ENCODE data around the gene LKAAEAR1. TPM values are rescaled to one million over a fixed set of nuclear protein-coding genes. Genes with fewer than 3 reads are reported as not detected.

The LKAAEAR1 gene
- total and polyA plus RNA-seq, 2 of the 13 experiments (the other 11 are each of a cell fraction or from before 2014, with no cell fraction given) = not detected

DNA sequence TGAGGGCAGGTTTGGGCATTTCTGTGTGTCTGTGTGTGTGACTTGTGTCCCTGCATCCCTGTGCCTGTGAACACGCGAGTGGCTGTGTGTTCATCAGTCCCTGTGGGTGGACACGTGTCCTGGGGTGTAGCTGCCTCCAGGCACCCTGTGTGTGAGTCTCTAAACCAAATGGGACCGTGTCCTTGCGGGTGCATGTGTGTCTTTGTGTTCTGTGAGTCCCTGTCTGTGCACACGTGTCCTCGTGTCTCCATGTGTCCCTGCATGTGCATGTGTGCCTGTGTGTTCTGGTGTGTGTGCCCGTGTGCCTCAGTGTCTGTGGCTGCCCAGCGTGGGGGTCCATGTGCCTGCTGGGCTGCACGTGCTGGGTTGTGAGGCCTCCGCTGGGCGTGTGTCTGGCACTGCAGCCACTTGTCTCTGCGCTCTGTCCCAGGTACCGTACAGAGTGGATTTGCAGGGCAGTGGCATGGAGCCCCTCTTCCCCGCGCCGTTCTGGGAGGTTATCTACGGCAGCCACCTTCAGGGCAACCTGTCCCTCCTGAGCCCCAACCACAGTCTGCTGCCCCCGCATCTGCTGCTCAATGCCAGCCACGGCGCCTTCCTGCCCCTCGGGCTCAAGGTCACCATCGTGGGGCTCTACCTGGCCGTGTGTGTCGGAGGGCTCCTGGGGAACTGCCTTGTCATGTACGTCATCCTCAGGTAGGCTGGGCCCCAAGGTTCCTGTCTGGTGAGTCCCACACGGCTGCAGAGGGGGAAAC is 8.2 kb upstream of the LKAAEAR1 start (continued):
- TF ChIP-seq DZIP1 (CRISPR knock-in tag; IDR thresholded peaks at IDR 0.05) (0 out of 2 replicates have a peak, but pooled peaks have one; percentile 22), ZNF121 (CRISPR knock-in tag; IDR thresholded peaks at IDR 0.05) (no peak), ZNF562 (CRISPR knock-in tag; IDR thresholded peaks at IDR 0.05; ENCODE audit: borderline replicate concordance) (no peak), TRIM24 (CRISPR knock-in tag; IDR thresholded peaks at IDR 0.05) (0 out of 2 replicates have a peak, but pooled peaks have one; percentile 35), ZNF333 (CRISPR knock-in tag; IDR thresholded peaks at IDR 0.05; ENCODE audit: borderline replicate concordance) (no peak), NFIB (CRISPR knock-in tag; IDR thresholded peaks at IDR 0.05; ENCODE audit: borderline replicate concordance) (peak; percentile 67; the same call in 1 of the 2 replicates), ZNF777 (CRISPR knock-in tag; IDR thresholded peaks at IDR 0.05) (no peak), ZNF703 (CRISPR knock-in tag; IDR thresholded peaks at IDR 0.05; ENCODE audit: borderline replicate concordance) (no peak), ZNF12 (CRISPR knock-in tag; IDR thresholded peaks at IDR 0.05) (no peak), ZMYM2 (CRISPR knock-in tag; IDR thresholded peaks at IDR 0.05) (0 out of 2 replicates have a peak, but pooled peaks have one; percentile 8), ZFP82 (CRISPR knock-in tag; IDR thresholded peaks at IDR 0.05; ENCODE audit: borderline replicate concordance) (no peak), ZNF232 (CRISPR knock-in tag; IDR thresholded peaks at IDR 0.05; ENCODE audit: borderline replicate concordance) (no peak), ZFX (CRISPR knock-in tag; IDR thresholded peaks at IDR 0.05; ENCODE audit: low read depth) (peak; percentile 37; the same call in 1 of the 2 replicates), GZF1 (CRISPR knock-in tag; IDR thresholded peaks at IDR 0.05) (0 out of 2 replicates have a peak, but pooled peaks have one; percentile 62)
- TF ChIP-seq, protein P1, sequence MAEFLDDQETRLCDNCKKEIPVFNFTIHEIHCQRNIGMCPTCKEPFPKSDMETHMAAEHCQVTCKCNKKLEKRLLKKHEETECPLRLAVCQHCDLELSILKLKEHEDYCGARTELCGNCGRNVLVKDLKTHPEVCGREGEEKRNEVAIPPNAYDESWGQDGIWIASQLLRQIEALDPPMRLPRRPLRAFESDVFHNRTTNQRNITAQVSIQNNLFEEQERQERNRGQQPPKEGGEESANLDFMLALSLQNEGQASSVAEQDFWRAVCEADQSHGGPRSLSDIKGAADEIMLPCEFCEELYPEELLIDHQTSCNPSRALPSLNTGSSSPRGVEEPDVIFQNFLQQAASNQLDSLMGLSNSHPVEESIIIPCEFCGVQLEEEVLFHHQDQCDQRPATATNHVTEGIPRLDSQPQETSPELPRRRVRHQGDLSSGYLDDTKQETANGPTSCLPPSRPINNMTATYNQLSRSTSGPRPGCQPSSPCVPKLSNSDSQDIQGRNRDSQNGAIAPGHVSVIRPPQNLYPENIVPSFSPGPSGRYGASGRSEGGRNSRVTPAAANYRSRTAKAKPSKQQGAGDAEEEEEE (CRISPR knock-in tag; IDR thresholded peaks at IDR 0.05; ENCODE audit: borderline replicate concordance) = no peak
- TF ChIP-seq, protein P2, sequence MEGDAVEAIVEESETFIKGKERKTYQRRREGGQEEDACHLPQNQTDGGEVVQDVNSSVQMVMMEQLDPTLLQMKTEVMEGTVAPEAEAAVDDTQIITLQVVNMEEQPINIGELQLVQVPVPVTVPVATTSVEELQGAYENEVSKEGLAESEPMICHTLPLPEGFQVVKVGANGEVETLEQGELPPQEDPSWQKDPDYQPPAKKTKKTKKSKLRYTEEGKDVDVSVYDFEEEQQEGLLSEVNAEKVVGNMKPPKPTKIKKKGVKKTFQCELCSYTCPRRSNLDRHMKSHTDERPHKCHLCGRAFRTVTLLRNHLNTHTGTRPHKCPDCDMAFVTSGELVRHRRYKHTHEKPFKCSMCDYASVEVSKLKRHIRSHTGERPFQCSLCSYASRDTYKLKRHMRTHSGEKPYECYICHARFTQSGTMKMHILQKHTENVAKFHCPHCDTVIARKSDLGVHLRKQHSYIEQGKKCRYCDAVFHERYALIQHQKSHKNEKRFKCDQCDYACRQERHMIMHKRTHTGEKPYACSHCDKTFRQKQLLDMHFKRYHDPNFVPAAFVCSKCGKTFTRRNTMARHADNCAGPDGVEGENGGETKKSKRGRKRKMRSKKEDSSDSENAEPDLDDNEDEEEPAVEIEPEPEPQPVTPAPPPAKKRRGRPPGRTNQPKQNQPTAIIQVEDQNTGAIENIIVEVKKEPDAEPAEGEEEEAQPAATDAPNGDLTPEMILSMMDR (CRISPR knock-in tag; IDR thresholded peaks at IDR 0.05) = no peak
- TF ChIP-seq, protein P3, sequence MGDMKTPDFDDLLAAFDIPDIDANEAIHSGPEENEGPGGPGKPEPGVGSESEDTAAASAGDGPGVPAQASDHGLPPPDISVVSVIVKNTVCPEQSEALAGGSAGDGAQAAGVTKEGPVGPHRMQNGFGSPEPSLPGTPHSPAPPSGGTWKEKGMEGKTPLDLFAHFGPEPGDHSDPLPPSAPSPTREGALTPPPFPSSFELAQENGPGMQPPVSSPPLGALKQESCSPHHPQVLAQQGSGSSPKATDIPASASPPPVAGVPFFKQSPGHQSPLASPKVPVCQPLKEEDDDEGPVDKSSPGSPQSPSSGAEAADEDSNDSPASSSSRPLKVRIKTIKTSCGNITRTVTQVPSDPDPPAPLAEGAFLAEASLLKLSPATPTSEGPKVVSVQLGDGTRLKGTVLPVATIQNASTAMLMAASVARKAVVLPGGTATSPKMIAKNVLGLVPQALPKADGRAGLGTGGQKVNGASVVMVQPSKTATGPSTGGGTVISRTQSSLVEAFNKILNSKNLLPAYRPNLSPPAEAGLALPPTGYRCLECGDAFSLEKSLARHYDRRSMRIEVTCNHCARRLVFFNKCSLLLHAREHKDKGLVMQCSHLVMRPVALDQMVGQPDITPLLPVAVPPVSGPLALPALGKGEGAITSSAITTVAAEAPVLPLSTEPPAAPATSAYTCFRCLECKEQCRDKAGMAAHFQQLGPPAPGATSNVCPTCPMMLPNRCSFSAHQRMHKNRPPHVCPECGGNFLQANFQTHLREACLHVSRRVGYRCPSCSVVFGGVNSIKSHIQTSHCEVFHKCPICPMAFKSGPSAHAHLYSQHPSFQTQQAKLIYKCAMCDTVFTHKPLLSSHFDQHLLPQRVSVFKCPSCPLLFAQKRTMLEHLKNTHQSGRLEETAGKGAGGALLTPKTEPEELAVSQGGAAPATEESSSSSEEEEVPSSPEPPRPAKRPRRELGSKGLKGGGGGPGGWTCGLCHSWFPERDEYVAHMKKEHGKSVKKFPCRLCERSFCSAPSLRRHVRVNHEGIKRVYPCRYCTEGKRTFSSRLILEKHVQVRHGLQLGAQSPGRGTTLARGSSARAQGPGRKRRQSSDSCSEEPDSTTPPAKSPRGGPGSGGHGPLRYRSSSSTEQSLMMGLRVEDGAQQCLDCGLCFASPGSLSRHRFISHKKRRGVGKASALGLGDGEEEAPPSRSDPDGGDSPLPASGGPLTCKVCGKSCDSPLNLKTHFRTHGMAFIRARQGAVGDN (CRISPR knock-in tag; IDR thresholded peaks at IDR 0.05) = peak; percentile 36; the same call in 1 of the 2 replicates

Measured in HepG2 (cell line).